ENCODE measurements around the gene LMAN1.

- TF ChIP-seq CTCF (IDR thresholded peaks at IDR 0.05; ENCODE audit: low read depth, low read length, missing input control) (no peak), YY1 (IDR thresholded peaks at IDR 0.05) (no peak), JUND (IDR thresholded peaks at IDR 0.05) (no peak), MAX (IDR thresholded peaks at IDR 0.05) (no peak), TAF1 (conservative IDR thresholded peaks at IDR 0.05) (no peak), REST (IDR thresholded peaks at IDR 0.05) (no peak), RXRA (IDR thresholded peaks at IDR 0.05) (no peak), RAD21 (IDR thresholded peaks at IDR 0.05) (no peak), ZBTB33 (IDR thresholded peaks at IDR 0.05) (no peak), NR2F2 (IDR thresholded peaks at IDR 0.05) (no peak), FOXA1 (IDR thresholded peaks at IDR 0.05) (no peak), HNF4A (conservative IDR thresholded peaks at IDR 0.05) (no peak), SP1 (IDR thresholded peaks at IDR 0.05) (no peak), HNF4G (IDR thresholded peaks at IDR 0.05) (no peak)
These were observed 18.8 kb downstream of the LMAN1 start for GRCh38 chr18:59340312-59340711.
